CD4-positive, alpha-beta T cell treated with Interferon alpha-2 for 1 hour (primary cell): ENCODE data around the gene PELI3.
"Not testable (repeated sequence)": the region's sequence is repeated elsewhere in the genome, so short reads cannot be mapped to it uniquely, and the experiment has no call there.

Experiments
- DNase-seq, 2 donors: peaks; one replicate each; pipeline ENCODE4 v3.0.0-alpha.2; 2020 to 2022

Gene PELI3

GRCh38 chr11:66447012-66447411, 19.7 kb upstream of the PELI3 start:
- no peak for DNase-seq

- no peak for DNase-seq
These were observed 18.2 kb upstream of the PELI3 start for GRCh38 chr11:66448523-66448922.

- no peak for DNase-seq
These were observed 16.1 kb upstream of the PELI3 start for GRCh38 chr11:66450560-66450959.

GRCh38 chr11:66451663-66452062, 15.0 kb upstream of the PELI3 start:
- no peak for DNase-seq

- DNase-seq, result peak in 1 of 2 donors; percentile 50
These were observed 12.5 kb upstream of the PELI3 start for GRCh38 chr11:66454247-66454646.

- no peak for DNase-seq
These were observed 11.9 kb upstream of the PELI3 start for GRCh38 chr11:66454828-66455227.

- no peak for DNase-seq
These were observed 8.9 kb upstream of the PELI3 start for GRCh38 chr11:66457826-66458225.

- DNase-seq, result no peak
These were observed 7.4 kb upstream of the PELI3 start for GRCh38 chr11:66459138-66459778.

GRCh38 chr11:66462010-66462409, 4.7 kb upstream of the PELI3 start:
- DNase-seq, result no peak

- no peak for DNase-seq
These were observed 3.8 kb upstream of the PELI3 start for GRCh38 chr11:66462911-66463310.

- DNase-seq, result not testable (repeated sequence)
These were observed 2.6 kb upstream of the PELI3 start for GRCh38 chr11:66464116-66464515.

- no peak for DNase-seq
These were observed 1.8 kb upstream of the PELI3 start for GRCh38 chr11:66464916-66465315.

GRCh38 chr11:66465373-66466224, 1.1 kb upstream of the PELI3 start:
- no peak for DNase-seq

GRCh38 chr11:66467034-66467659, 442 bp downstream of the PELI3 start:
- peak in 1 of 2 donors; percentile 33 for DNase-seq

- peak; percentile 27 to 34 for DNase-seq
These were observed 1.1 kb downstream of the PELI3 start for GRCh38 chr11:66467756-66468155.

- no peak for DNase-seq
These were observed 2.0 kb downstream of the PELI3 start for GRCh38 chr11:66468691-66469090.

GRCh38 chr11:66469441-66469840, 2.7 kb downstream of the PELI3 start:
- DNase-seq, result no peak

- DNase-seq, result no peak
These were observed 3.3 kb downstream of the PELI3 start for GRCh38 chr11:66470015-66470414.

- DNase-seq, result no peak
These were observed 4.4 kb downstream of the PELI3 start for GRCh38 chr11:66471142-66471541.

- DNase-seq, result no peak
These were observed 5.3 kb downstream of the PELI3 start for GRCh38 chr11:66472054-66472453.

- DNase-seq, result no peak
These were observed 6.5 kb downstream of the PELI3 start for GRCh38 chr11:66473167-66473566.

- DNase-seq, result no peak
These were observed 7.2 kb downstream of the PELI3 start for GRCh38 chr11:66473608-66474515.
